Naive B cell (primary cell): Measurements from ENCODE around the gene NPHP4. TPM values are rescaled to one million over a fixed set of nuclear protein-coding genes. Genes with fewer than 3 reads are reported as not detected.

Experiments
- ATAC-seq, 2 donors: fragments of 150-1000 bp; cut with Tn5 transposase; 2 replicates each; pipeline ENCODE4 v1.10.0; 2021; ENCODE audit warnings: low read depth in 2 of 2, mild to moderate bottlenecking in 2 of 2, moderate library complexity in 2 of 2
- DNase-seq: peaks from one replicate; pipeline ENCODE4 v3.0.0; 2022
- H3K27ac Mint-ChIP-seq, 6 donors: one replicate each; pipeline ENCODE4 v1.8.0; 2020 to 2022; ENCODE audit warnings: mild to moderate bottlenecking in 6 of 6, mixed read lengths in 6 of 6, moderate library complexity in 5 of 6, inconsistent platforms in 2 of 6
- H3K27me3 Mint-ChIP-seq, 3 donors: one replicate each; pipeline ENCODE4 v1.8.0; 2021 to 2022; ENCODE audit warnings: mixed read lengths in 3 of 3, mild to moderate bottlenecking in 1 of 3
- H3K36me3 Mint-ChIP-seq, 2 donors: one replicate each; pipeline ENCODE4 v1.8.0; 2020 to 2022; ENCODE audit warnings: mixed read lengths in 2 of 2, inconsistent platforms in 1 of 2, mild to moderate bottlenecking in 1 of 2
- H3K4me1 Mint-ChIP-seq, 3 donors: one replicate each; pipeline ENCODE4 v1.8.0; 2020 to 2022; ENCODE audit warnings: mixed read lengths in 3 of 3, inconsistent platforms in 1 of 3, mild to moderate bottlenecking in 1 of 3, moderate library complexity in 1 of 3
- H3K4me3 Mint-ChIP-seq, 8 donors: one replicate each; pipeline ENCODE4 v1.8.0; 2020 to 2022; ENCODE audit warnings: mild to moderate bottlenecking in 8 of 8, mixed read lengths in 8 of 8, moderate library complexity in 8 of 8, inconsistent platforms in 2 of 8
- H3K9me3 Mint-ChIP-seq, 7 donors: one replicate each; pipeline ENCODE4 v1.8.0; 2020 to 2022; ENCODE audit warnings: mixed read lengths in 7 of 7, mild to moderate bottlenecking in 5 of 7, inconsistent platforms in 2 of 7, moderate library complexity in 1 of 7
- polyA plus RNA-seq, 6 donors: library from polyadenylated mRNA; unstranded; fragments of 300-500 nt; fragmentation: Illumina TruSeq; gene quantifications; one replicate each; pipeline ENCODE4 v1.2.3, GENCODE V29; 2021; ENCODE audit warnings: low read depth in 6 of 6

Gene NPHP4
- polyA plus RNA-seq, 6 donors from 2014 or later, result 0.51 to 1.1 (median 0.68) TPM; not detected in 1

DNA sequence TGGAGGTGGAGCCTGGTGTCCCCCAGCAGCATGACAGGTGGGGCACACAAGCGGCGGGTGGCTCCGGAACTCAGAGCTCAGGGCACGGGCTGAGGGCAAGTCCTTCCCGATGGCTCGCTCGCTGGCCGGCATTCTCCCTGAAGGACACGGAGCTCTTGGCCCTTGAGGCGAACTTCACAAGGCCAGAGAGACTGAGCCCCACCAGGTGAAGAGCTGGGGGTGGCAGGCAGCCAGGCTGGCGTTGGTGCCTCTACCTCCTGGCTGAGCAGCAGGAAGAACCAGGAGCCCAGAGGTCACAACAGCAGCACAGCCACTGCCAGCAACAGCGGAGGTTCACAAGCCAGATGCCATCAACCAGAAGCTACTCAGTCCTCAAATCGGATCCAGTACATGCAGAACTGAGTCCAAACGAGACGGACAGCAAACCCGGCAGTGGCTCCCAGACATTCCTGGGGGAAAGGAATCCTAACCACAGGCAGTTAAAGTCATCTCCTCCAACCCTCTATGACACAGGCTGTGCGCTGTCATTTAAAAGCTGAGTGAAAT lies 54.1 kb downstream of the NPHP4 start:
- Mint-ChIP-seq H3K9me3 (peaks cover 0 to 1% (median 0%) of the 10 kb centered on the region in 7 donors), H3K4me1 (peaks cover 0 to 3% (median 0%) of the 10 kb centered on the region in 3 donors), H3K27me3 (no peaks in the 10 kb centered on the region), H3K27ac (no peak overlapping the region), H3K36me3 (peaks cover 3 to 14% of the 10 kb centered on the region in 2 donors), H3K4me3 (no peak overlapping the region)
- ATAC-seq (no peak), DNase-seq (no peak)

DNA sequence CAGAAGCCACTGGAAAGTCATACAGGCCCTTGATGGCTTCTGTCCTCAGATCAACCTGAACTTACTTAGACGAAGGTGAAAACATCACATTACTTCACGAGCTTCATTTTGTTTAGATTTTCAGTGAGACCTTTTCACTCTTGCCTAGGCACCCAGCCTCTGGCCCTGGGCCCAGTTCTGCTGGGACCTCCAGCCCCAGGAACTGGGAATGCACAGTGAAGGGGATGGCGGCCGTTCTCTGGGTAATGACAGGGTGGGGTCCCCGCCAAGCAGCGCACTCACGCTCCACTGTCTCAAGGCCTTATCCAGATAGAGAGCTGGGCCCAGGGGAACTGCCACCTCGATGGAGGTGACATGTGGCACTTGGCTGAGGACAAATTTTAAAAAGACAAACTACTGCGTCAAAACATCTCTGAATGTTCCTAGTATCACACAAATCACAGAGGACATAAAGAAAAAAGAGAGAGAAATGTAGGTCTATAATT lies 54.8 kb downstream of the NPHP4 start:
- H3K36me3 Mint-ChIP-seq, result peaks cover 3 to 14% of the 10 kb centered on the region in 2 donors
- H3K27me3 Mint-ChIP-seq, result no peaks in the 10 kb centered on the region
- H3K4me3 Mint-ChIP-seq, result peak overlapping the region in 1 of 8 donors; percentile 42
- peak overlapping the region in 1 of 6 donors; percentile 67 for H3K27ac Mint-ChIP-seq
- DNase-seq, result no peak
- no peak for ATAC-seq
- H3K4me1 Mint-ChIP-seq, result peaks cover 0 to 3% (median 0%) of the 10 kb centered on the region in 3 donors
- H3K9me3 Mint-ChIP-seq, result peaks cover 0 to 1% (median 0%) of the 10 kb centered on the region in 7 donors

DNA sequence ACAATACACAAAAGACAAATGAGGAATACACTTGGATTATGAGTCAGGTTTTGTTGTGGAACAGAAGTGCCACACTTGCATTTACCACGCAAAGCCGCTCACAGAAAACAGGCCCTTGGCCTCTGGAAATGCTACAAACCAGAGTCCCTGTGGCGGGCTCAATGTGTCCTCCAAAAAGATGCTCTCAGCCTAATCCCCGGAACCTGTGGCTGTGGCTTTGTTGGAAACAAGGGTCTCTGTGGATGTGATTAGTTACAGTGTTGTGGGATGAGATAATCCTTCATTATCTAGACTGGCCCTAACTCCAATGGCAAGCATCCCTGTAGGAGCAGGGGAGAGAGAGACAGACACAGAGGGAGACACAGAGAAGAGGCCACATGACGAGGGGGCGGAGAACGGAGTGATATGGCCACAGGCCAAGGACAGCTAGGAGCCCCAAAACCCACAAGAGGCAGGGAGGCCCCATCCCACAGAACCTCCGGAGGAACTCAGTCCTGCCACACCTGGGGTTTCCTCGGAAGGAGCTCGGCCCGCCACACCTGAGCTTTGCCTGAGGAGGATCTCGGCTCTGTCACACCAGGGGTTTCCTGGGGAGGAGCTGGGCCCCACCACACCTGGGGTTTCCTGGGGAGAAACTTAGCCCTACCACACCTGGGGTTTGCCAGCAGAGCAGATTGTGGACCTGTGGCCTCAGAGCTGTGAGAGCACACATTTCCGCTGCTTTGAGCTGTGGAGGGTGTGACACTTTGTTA lies 55.4 kb downstream of the NPHP4 start:
- H3K27me3 Mint-ChIP-seq, result no peaks in the 10 kb centered on the region
- ATAC-seq (no peak), DNase-seq (no peak)
- no peak overlapping the region for H3K27ac Mint-ChIP-seq
- peaks cover 0 to 1% (median 0%) of the 10 kb centered on the region in 7 donors for H3K9me3 Mint-ChIP-seq
- H3K36me3 Mint-ChIP-seq, result peaks cover 3 to 14% of the 10 kb centered on the region in 2 donors
- H3K4me1 Mint-ChIP-seq, result peaks cover 0 to under 1% (median 0%) of the 10 kb centered on the region in 3 donors
- no peak overlapping the region for H3K4me3 Mint-ChIP-seq

DNA sequence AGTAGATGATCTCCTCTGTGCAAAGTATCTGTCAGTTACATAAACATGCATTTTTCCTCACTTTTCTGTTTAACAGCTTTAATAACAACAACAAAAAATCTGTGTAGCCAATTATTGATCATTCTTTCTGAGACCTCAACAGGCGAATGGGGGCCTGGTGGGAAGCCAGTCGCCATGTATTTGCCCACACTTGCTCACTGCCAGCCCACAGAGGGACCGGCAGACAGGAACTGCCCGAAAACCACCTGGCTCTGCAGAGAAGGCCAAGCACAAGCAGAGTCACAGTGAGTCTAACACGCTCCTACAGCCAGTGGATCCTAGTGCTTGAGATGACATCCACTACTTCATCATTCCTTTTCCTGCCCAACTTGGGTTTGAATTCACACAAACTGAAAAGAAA lies 56.1 kb downstream of the NPHP4 start:
- no peak for DNase-seq
- H3K4me1 Mint-ChIP-seq, result no peaks in the 10 kb centered on the region
- H3K27ac Mint-ChIP-seq, result no peak overlapping the region
- peaks cover 3 to 14% of the 10 kb centered on the region in 2 donors for H3K36me3 Mint-ChIP-seq
- peaks cover 0 to 1% (median 0%) of the 10 kb centered on the region in 7 donors for H3K9me3 Mint-ChIP-seq
- no peak for ATAC-seq
- H3K27me3 Mint-ChIP-seq, result no peaks in the 10 kb centered on the region
- no peak overlapping the region for H3K4me3 Mint-ChIP-seq

DNA sequence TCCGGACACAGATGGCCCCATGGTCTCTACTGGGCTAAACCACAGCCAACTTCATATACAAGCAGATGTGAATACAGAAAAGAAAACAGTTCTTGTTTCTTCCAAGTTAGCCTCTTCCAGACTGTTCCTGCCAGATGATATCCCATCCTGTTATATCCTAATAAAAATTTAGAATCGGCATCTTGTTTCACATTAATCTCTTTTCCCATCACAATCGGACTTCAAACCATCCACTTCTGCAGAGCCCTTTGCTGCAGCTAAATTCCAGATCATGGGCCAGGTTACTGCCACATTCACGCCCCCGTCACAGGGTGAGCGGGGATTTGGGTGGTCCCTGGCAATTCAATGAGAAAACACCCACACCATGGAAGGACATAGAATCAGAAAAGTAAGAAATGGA lies 57.2 kb downstream of the NPHP4 start:
- H3K9me3 Mint-ChIP-seq, result peaks cover 0 to 6% (median 0%) of the 10 kb centered on the region in 7 donors
- H3K4me1 Mint-ChIP-seq, result no peaks in the 10 kb centered on the region
- H3K4me3 Mint-ChIP-seq, result no peak overlapping the region
- H3K36me3 Mint-ChIP-seq, result peaks cover 11 to 23% of the 10 kb centered on the region in 2 donors
- no peak overlapping the region for H3K27ac Mint-ChIP-seq
- ATAC-seq (no peak), DNase-seq (no peak)
- H3K27me3 Mint-ChIP-seq, result no peaks in the 10 kb centered on the region

DNA sequence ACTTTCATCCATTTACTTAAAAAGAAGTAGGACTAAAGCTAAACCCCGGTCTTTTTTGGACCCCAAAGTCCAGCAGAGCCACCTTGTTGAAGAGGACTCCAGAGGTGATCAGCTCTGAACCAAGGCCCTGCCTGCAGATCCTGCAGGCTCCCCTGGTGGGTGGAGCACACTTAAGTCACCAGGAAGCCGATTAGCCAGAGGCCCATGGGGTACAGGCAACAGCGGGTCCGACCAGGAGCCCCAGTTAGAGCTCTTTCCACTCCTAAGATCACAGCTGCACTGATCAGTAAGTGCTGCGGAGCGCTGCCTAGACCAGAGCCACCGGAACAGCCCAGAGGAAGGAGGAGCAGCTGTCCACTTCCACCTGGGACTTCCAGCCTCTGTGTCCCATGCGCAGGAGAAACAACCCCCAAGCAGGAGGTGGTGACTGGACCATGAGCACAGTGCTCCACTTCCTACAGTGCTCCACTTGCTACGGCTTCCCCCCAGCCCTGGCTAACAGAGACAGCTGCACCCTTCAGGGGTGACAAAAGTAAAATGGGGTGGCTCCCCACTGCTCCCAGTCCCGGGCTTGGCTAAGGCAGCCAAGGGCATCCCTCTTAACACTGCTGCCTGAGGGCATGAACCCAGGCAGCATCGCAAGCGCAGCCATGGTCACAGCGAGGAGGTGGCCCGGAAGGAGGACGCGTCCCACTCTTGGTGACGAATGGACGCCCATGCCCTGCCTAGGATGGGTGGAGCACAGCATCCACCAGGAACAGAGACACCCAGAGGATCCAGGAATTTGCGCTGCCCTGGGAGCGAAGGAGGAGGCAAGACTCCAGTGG lies 58.0 kb downstream of the NPHP4 start:
- Mint-ChIP-seq H3K36me3 (peaks cover 15 to 27% of the 10 kb centered on the region in 2 donors), H3K9me3 (peaks cover 0 to 9% (median 0%) of the 10 kb centered on the region in 7 donors), H3K4me3 (no peak overlapping the region), H3K27me3 (no peaks in the 10 kb centered on the region), H3K4me1 (no peaks in the 10 kb centered on the region), H3K27ac (no peak overlapping the region)
- DNase-seq (no peak), ATAC-seq (no peak)

DNA sequence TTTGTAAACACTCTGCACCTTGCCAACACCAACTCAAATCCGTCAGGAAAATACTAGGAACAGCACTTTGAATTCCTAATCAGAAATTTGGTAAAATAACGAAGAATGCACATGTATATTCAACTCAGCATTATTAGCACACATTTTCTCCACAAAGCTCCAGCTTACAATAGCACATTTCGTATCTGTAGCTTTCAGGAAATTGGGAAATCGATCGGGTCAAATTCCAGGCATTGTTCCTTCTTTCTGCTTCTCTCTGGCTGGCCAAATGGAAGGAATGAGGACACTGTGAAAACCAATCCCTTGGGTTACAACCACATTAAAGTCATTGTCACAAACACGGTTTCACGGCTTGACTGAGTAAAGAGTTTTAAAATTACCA lies 58.6 kb downstream of the NPHP4 start:
- Mint-ChIP-seq H3K4me3 (no peak overlapping the region), H3K27me3 (no peaks in the 10 kb centered on the region), H3K36me3 (peaks cover 15 to 27% of the 10 kb centered on the region in 2 donors), H3K27ac (no peak overlapping the region), H3K9me3 (peaks cover 0 to 9% (median 0%) of the 10 kb centered on the region in 7 donors), H3K4me1 (no peaks in the 10 kb centered on the region)
- ATAC-seq (no peak), DNase-seq (no peak)

DNA sequence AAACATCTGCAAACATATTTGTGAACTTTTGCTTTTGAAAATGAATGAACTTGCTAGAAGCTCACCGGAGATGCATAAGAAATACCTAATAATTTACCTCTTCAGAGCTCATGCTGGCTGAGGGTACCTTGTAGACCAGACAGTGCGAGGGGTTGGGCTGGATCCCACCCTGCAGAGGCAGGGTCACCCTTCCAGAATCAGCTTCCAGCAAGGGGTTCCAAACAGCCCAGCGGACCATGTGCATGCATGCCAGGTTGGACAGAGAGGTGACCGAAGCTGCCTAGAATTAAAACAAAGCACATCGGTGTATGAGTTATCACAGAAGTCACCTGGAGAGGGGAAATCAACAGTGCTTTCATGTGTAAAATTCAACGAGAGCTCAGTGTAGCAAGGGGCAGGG lies 59.2 kb downstream of the NPHP4 start:
- DNase-seq (no peak), ATAC-seq (no peak)
- Mint-ChIP-seq H3K27me3 (no peaks in the 10 kb centered on the region), H3K4me1 (peaks cover 0 to 3% (median 0%) of the 10 kb centered on the region in 3 donors), H3K4me3 (no peak overlapping the region), H3K27ac (no peak overlapping the region), H3K36me3 (peaks cover 15 to 27% of the 10 kb centered on the region in 2 donors), H3K9me3 (peaks cover 0 to 9% (median 0%) of the 10 kb centered on the region in 7 donors)

DNA sequence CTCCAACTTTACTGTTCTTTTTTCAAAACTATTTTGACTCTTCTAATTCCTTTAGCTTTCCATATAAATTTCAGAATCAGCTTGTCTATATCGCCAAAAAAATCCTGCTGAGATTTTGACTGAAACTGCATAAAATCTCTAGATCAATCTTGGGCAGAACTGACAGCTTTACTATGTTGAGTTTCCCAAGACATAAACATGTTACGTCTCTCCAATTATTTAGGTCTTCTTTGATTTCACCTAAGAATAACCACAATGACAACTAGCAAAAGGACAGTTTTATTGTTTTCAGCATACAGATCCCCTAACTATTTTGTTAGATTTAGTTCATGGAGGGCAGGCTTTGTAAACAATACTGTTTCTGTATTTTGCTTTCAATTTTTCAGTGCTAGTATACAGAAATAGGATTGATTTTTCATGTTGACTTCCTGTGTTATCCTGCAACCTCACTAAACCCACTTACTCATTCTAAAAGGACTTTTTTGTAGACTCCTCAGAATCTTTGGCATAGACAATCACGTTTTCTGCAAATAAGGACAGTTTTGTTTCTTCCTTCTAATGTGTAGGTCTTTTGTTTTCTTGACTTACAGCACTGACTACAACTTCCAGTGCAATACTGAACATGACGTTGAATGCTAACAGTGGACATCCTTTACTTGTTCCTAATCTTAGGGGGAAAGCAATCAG lies 63.4 kb downstream of the NPHP4 start:
- Mint-ChIP-seq H3K27ac (peak overlapping the region in 1 of 6 donors; percentile 43), H3K4me1 (peaks cover 0 to 5% (median 0%) of the 10 kb centered on the region in 3 donors), H3K36me3 (peaks cover 18 to 27% of the 10 kb centered on the region in 2 donors), H3K4me3 (no peak overlapping the region), H3K27me3 (no peaks in the 10 kb centered on the region), H3K9me3 (peaks cover 1 to 14% (median 3%) of the 10 kb centered on the region in 7 donors)
- ATAC-seq (no peak), DNase-seq (no peak)

DNA sequence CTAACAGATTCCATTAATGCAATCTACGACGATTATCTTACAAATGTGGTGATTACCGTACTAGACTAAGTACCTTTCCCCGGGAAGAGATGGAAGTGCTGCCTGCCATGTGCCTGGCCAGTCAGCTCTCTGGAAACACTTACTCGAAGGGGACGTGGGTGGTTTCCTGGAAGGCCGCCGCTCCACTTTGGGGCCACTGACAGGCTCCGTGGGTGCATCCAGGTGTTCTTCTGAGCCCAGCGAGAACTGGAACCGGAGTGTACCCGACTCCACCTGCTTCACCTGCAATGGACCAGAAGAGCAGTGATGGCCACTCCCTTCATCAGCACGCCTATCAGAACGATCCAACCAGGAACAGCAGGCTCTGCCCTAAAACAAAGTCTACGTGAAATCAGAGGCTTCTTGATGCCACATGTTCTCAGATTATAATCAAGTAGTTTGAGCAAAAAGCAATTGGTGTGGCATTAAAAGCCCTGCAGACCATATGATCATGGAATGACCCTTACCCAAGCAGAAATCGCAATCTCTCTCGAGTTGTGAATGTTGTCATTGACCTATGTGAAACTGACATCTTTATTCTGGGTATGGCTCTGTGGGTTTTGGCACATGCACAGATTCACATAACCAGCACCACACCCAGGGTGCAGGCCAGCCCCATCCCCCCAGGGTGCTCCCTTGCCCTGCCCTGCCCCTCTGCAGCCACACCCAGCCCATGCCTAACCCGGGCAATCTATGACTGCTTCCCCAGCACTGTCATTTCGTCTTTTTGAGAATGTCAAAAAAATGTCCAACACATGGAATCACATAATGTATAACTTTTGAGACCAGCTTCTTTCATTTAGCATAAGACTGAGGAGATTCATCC lies 64.5 kb downstream of the NPHP4 start:
- Mint-ChIP-seq H3K36me3 (peaks cover 28 to 32% of the 10 kb centered on the region in 2 donors), H3K4me1 (peaks cover 0 to 5% (median 0%) of the 10 kb centered on the region in 3 donors), H3K27me3 (no peaks in the 10 kb centered on the region), H3K9me3 (peaks cover 1 to 19% (median 3%) of the 10 kb centered on the region in 7 donors), H3K4me3 (no peak overlapping the region), H3K27ac (no peak overlapping the region)
- no peak for ATAC-seq
- no peak for DNase-seq

DNA sequence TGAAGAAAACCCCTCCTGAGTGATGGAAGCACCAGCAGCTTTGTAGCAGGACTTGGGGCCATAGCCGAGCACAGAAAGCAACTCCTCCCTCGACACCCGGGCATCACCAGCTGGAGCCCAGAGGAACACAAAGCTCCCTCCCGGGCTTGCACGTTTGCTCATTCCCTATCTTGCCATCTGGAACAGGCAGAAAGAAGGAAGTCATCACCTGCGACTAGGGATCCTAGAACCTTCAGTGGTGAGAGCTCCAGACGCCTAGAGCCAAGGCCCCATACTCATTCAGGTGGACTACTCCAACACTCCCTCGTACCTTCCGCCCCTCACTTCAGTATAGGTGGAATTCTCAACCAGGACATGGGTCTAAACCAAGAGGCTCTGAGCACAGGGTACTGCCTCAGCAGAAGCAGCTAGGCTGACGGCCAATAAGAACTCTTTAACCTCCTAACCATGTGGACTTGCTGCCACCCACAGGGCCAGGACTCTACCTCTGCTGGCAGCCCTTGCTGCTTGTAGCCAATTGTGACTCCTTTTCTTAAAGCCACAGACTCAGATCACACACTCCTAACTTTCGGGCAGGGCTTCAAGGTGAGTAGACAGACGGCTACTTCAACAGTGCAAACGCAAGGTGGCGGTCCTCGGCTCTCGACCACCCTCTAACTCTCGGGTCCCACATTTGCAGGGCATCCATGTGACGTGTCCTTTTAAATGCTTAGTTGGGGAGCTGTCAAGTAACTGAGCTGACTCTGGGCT lies 65.4 kb downstream of the NPHP4 start:
- H3K36me3 Mint-ChIP-seq, result peaks cover 28 to 32% of the 10 kb centered on the region in 2 donors
- H3K27me3 Mint-ChIP-seq, result no peaks in the 10 kb centered on the region
- DNase-seq, result no peak
- H3K27ac Mint-ChIP-seq, result no peak overlapping the region
- no peak for ATAC-seq
- peaks cover 0 to 5% (median 0%) of the 10 kb centered on the region in 3 donors for H3K4me1 Mint-ChIP-seq
- peak overlapping the region in 1 of 8 donors; percentile 60 for H3K4me3 Mint-ChIP-seq
- H3K9me3 Mint-ChIP-seq, result peaks cover 1 to 19% (median 3%) of the 10 kb centered on the region in 7 donors
